SKM-1 (cell line): ENCODE measurements around the gene RPL13.

Source experiments
- DNase-seq: peaks from one replicate; lab custom pipeline; 2025; ENCODE audit not compliant: unreplicated experiment; lab: John Stamatoyannopoulos, UW

Gene RPL13

GRCh38 chr16:89595330-89596060 is 35.0 kb downstream of the RPL13 start:
- DNase-seq, result no peak

GRCh38 chr16:89596061-89596689 is 35.7 kb downstream of the RPL13 start:
- DNase-seq, result no peak

- no peak for DNase-seq
Measured at GRCh38 chr16:89596957-89597649, 36.6 kb downstream of the RPL13 start.

GRCh38 chr16:89598199-89598598 is 37.7 kb downstream of the RPL13 start:
- no peak for DNase-seq

- peak; percentile 29 for DNase-seq
Measured at GRCh38 chr16:89599451-89599858, 39.0 kb downstream of the RPL13 start.

- no peak for DNase-seq
Measured at GRCh38 chr16:89599902-89600301, 39.4 kb downstream of the RPL13 start.

GRCh38 chr16:89600427-89600826 is 39.9 kb downstream of the RPL13 start:
- DNase-seq, result no peak

- no peak for DNase-seq
Measured at GRCh38 chr16:89600956-89601355, 40.5 kb downstream of the RPL13 start.

GRCh38 chr16:89601906-89602272 is 41.4 kb downstream of the RPL13 start:
- DNase-seq, result no peak

GRCh38 chr16:89602273-89602951 is 41.9 kb downstream of the RPL13 start:
- peak; percentile 51 for DNase-seq

- DNase-seq, result no peak
Measured at GRCh38 chr16:89602952-89603590, 42.6 kb downstream of the RPL13 start.

GRCh38 chr16:89604764-89605163 is 44.3 kb downstream of the RPL13 start:
- DNase-seq, result no peak

- no peak for DNase-seq
Measured at GRCh38 chr16:89605186-89605970, 44.9 kb downstream of the RPL13 start.

- DNase-seq, result no peak
Measured at GRCh38 chr16:89606006-89606405, 45.5 kb downstream of the RPL13 start.

- DNase-seq, result no peak
Measured at GRCh38 chr16:89607453-89607852, 47.0 kb downstream of the RPL13 start.

GRCh38 chr16:89607937-89608740 is 47.7 kb downstream of the RPL13 start:
- DNase-seq, result no peak

- no peak for DNase-seq
Measured at GRCh38 chr16:89610108-89610453, 49.6 kb downstream of the RPL13 start.

GRCh38 chr16:89612415-89613166 is 52.1 kb downstream of the RPL13 start:
- DNase-seq, result no peak
